Measurements from ENCODE around the gene ISOC1. TPM values are rescaled to one million over a fixed set of nuclear protein-coding genes. Genes with fewer than 3 reads are reported as not detected.

Gene ISOC1
- total RNA-seq (21.1 TPM in 2 replicates), polyA plus RNA-seq (15.4 and 23.2 TPM in 2 replicates), polyA minus RNA-seq (ENCODE audit: low replicate concordance) (3.1 and 4.5 TPM in 2 replicates)
- 8.9 and 14.3 TPM in 2 replicates for polyA plus RNA-seq (2012)

DNA sequence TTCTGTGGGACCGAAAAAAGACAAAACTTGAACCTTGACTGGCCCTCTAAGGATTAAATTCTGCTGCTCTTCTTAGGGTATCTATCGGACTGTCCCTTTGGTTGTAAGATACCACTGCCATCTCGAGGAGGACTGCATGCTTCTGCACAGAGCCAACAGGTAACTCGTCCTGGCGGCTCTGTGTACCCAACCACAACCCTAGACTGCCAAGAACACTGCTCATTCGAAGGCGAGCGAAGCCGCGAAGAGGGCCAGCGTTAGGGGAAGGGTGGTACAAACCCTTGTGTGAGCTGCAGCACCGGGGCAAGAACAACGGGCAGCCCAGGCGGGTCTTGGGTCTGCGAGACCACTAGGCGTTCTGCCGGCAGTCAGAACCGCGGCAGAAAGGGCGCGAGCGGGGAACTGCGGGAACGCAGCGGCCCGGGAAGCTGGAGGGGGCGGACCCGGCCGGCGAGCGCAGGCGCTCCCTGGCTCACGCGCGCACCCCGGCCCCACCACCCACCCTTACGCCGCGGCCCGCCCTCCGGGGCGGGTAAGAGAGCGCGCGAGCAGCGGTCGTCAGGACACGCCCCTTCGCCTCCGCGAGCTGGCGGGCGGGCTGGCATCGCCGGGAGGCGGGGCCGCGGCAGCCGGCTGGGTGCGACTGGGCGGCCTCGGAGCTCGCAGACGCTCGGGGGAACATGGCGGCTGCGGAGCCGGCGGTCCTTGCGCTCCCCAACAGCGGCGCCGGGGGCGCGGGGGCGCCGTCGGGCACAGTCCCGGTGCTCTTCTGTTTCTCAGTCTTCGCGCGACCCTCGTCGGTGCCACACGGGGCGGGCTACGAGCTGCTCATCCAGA, at the start of gene ISOC1:
Gene ISOC1, plus strand, starts transcription at position 663 of the 837 bp plus-strand sequence. Its CDS starts 18 bp downstream, at position 681.
- peak within 1 kb of the TSS; percentile 96 for H3K4me2 ChIP-seq (ENCODE audit: extremely low read depth, insufficient read depth, low read length)
- no peaks in the 10 kb centered on the region for H3K36me3 ChIP-seq (ENCODE audit: control insufficient read depth, insufficient read depth, low read length)
- H3K27ac ChIP-seq (ENCODE audit: insufficient read depth, low read length), result peak within 1 kb of the TSS; percentile 50
- H2AFZ ChIP-seq (ENCODE audit: low read length), result peak within 1 kb of the TSS; percentile 99
- H3K9me3 ChIP-seq (ENCODE audit: control insufficient read depth, insufficient read depth, low read depth, low read length), result no peaks in the 10 kb centered on the region
- H3K4me1 ChIP-seq (ENCODE audit: control insufficient read depth, extremely low read depth, insufficient read depth, low read length), result no peaks in the 10 kb centered on the region
- no peaks in the 10 kb centered on the region for H3K79me2 ChIP-seq (ENCODE audit: control insufficient read depth, insufficient read depth, low read length)
- H3K27me3 ChIP-seq (ENCODE audit: control insufficient read depth, insufficient read depth, low read length), result no peaks in the 10 kb centered on the region
- H3K9ac ChIP-seq (ENCODE audit: insufficient read depth, low read length), result peak within 1 kb of the TSS; percentile 76
- H4K20me1 ChIP-seq (ENCODE audit: control insufficient read depth, extremely low read depth, insufficient read depth, low read length), result peaks cover 3% of the 10 kb centered on the region
- peak; percentile 87 to 88 for DNase-seq (ENCODE audit: low read depth in 2 of 2)
- TF ChIP-seq, protein P1, sequence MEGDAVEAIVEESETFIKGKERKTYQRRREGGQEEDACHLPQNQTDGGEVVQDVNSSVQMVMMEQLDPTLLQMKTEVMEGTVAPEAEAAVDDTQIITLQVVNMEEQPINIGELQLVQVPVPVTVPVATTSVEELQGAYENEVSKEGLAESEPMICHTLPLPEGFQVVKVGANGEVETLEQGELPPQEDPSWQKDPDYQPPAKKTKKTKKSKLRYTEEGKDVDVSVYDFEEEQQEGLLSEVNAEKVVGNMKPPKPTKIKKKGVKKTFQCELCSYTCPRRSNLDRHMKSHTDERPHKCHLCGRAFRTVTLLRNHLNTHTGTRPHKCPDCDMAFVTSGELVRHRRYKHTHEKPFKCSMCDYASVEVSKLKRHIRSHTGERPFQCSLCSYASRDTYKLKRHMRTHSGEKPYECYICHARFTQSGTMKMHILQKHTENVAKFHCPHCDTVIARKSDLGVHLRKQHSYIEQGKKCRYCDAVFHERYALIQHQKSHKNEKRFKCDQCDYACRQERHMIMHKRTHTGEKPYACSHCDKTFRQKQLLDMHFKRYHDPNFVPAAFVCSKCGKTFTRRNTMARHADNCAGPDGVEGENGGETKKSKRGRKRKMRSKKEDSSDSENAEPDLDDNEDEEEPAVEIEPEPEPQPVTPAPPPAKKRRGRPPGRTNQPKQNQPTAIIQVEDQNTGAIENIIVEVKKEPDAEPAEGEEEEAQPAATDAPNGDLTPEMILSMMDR (conservative IDR thresholded peaks at IDR 0.05 in 1 of 2, IDR thresholded peaks at IDR 0.05 in 1 of 2; ENCODE audit: low read depth in 1 of 2, low read length in 2 of 2), result no peak
- no peak for TF ChIP-seq EZH2 (IDR thresholded peaks at IDR 0.05; ENCODE audit: low read length, missing control alignments)
- H3K4me3 ChIP-seq (replicated peaks in 1 of 4; ENCODE audit: control extremely low read depth in 1 of 4, insufficient read depth in 1 of 4, low read depth in 3 of 4, low read length in 4 of 4), result peak within 1 kb of the TSS; percentile 81 to 97 (median 88)

DNA sequence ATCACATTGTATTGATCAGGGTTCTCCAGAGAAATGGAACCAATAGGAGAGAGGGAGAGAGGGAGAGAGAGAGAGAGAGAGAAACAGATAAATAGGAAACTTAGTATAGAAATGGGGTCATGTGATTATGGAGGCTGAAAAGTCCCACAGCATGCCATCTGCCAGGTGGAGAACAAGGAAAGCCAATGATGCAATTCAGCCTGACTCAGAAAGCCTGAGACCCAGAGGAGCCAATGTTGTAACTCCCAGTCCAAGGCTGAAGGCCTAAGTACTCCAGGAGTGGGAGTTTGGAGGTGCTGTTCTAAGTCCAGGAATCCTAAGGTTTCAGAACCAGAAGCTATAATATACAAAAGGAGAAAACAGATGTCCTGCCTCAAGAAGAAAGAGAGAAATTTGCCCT, 48.4 kb upstream of the ISOC1 start:
- no peak overlapping the region for H3K4me3 ChIP-seq (replicated peaks in 1 of 4; ENCODE audit: control extremely low read depth in 1 of 4, insufficient read depth in 1 of 4, low read depth in 3 of 4, low read length in 4 of 4)
- no peak overlapping the region for H3K27ac ChIP-seq (ENCODE audit: insufficient read depth, low read length)
- peak in 1 of 2 donors; percentile 8 for DNase-seq (ENCODE audit: low read depth in 2 of 2)
- H3K36me3 ChIP-seq (ENCODE audit: control insufficient read depth, insufficient read depth, low read length), result no peaks in the 10 kb centered on the region
- no peaks in the 10 kb centered on the region for H3K9me3 ChIP-seq (ENCODE audit: control insufficient read depth, insufficient read depth, low read depth, low read length)
- H3K79me2 ChIP-seq (ENCODE audit: control insufficient read depth, insufficient read depth, low read length), result no peaks in the 10 kb centered on the region
- no peak overlapping the region for H3K4me2 ChIP-seq (ENCODE audit: extremely low read depth, insufficient read depth, low read length)
- no peak overlapping the region for H3K9ac ChIP-seq (ENCODE audit: insufficient read depth, low read length)
- no peaks in the 10 kb centered on the region for H3K4me1 ChIP-seq (ENCODE audit: control insufficient read depth, extremely low read depth, insufficient read depth, low read length)
- TF ChIP-seq, protein P1 (conservative IDR thresholded peaks at IDR 0.05 in 1 of 2, IDR thresholded peaks at IDR 0.05 in 1 of 2; ENCODE audit: low read depth in 1 of 2, low read length in 2 of 2), result no peak
- no peak for TF ChIP-seq EZH2 (IDR thresholded peaks at IDR 0.05; ENCODE audit: low read length, missing control alignments)
- no peaks in the 10 kb centered on the region for H4K20me1 ChIP-seq (ENCODE audit: control insufficient read depth, extremely low read depth, insufficient read depth, low read length)
- no peaks in the 10 kb centered on the region for H3K27me3 ChIP-seq (ENCODE audit: control insufficient read depth, insufficient read depth, low read length)
- H2AFZ ChIP-seq (ENCODE audit: low read length), result no peak overlapping the region

DNA sequence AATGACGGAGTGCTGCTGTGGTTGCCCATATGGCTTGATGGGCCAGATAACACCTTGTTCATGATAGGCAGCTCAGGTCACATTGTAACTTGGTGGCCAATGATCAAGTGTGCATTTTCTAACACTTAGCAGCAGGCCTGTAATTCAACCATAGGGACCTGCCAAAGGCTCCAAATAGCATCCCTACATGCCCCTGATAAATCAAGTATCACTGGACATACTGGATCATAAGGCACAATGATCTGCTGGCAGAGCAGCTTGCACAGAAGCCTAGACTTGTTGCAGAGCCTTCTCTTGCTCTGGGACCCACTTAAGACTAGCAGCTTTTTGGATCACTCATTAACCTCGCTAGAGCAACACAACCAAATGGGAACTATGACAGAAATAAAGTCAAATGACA, 46.0 kb upstream of the ISOC1 start:
- no peaks in the 10 kb centered on the region for H3K27me3 ChIP-seq (ENCODE audit: control insufficient read depth, insufficient read depth, low read length)
- no peaks in the 10 kb centered on the region for H3K9me3 ChIP-seq (ENCODE audit: control insufficient read depth, insufficient read depth, low read depth, low read length)
- no peak overlapping the region for H3K27ac ChIP-seq (ENCODE audit: insufficient read depth, low read length)
- H3K4me3 ChIP-seq (replicated peaks in 1 of 4; ENCODE audit: control extremely low read depth in 1 of 4, insufficient read depth in 1 of 4, low read depth in 3 of 4, low read length in 4 of 4), result no peak overlapping the region
- TF ChIP-seq, protein P1 (conservative IDR thresholded peaks at IDR 0.05 in 1 of 2, IDR thresholded peaks at IDR 0.05 in 1 of 2; ENCODE audit: low read depth in 1 of 2, low read length in 2 of 2), result no peak
- no peak for TF ChIP-seq EZH2 (IDR thresholded peaks at IDR 0.05; ENCODE audit: low read length, missing control alignments)
- H4K20me1 ChIP-seq (ENCODE audit: control insufficient read depth, extremely low read depth, insufficient read depth, low read length), result no peaks in the 10 kb centered on the region
- H3K9ac ChIP-seq (ENCODE audit: insufficient read depth, low read length), result no peak overlapping the region
- DNase-seq (ENCODE audit: low read depth in 2 of 2), result no peak
- H3K79me2 ChIP-seq (ENCODE audit: control insufficient read depth, insufficient read depth, low read length), result no peaks in the 10 kb centered on the region
- no peak overlapping the region for H2AFZ ChIP-seq (ENCODE audit: low read length)
- H3K36me3 ChIP-seq (ENCODE audit: control insufficient read depth, insufficient read depth, low read length), result no peaks in the 10 kb centered on the region
- no peak overlapping the region for H3K4me2 ChIP-seq (ENCODE audit: extremely low read depth, insufficient read depth, low read length)
- no peaks in the 10 kb centered on the region for H3K4me1 ChIP-seq (ENCODE audit: control insufficient read depth, extremely low read depth, insufficient read depth, low read length)
